ENCODE data around the gene ABCC4. TPM values are rescaled to one million over a fixed set of nuclear protein-coding genes. Genes with fewer than 3 reads are reported as not detected.

Gene ABCC4
- total and polyA plus RNA-seq, 8 donors = 1.5 to 87.2 (median 29.7) TPM

DNA sequence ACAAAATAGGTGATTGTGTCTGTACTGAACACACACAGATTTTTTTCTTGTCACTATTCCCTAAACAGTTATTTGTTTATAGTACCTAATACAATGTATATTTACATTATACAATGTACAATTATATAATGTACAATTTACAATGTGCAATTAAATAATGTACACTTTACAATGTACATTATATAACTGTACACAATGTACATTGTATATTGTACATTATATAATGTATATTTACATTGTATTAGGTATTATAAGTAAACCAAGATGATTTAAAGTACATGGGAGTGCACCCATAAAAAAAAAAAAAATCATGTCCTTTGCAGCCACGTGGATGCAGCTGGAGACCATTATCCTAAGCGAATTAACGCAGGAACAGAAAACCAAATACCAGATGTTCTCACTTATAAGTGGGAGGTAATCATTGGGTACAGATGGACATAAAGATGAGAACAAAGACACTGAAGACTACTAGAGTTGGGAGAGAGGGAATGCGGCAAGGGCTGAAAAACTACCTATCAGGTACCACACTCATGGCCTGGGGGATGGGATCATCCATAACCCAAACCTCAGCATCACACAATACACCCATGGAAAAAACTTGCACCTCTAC is 68.1 kb downstream of the ABCC4 start:
- H3K36me3 ChIP-seq = no peaks in the 10 kb centered on the region
- H3K4me1 ChIP-seq = peaks cover 0 to 9% (median 5%) of the 10 kb centered on the region in 4 donors
- WGBS, 5 donors = 75 to 89% (median 84%) methylated on average over 4 of the region's 4 CpGs
- no peak overlapping the region for H3K4me3 ChIP-seq
- no peaks in the 10 kb centered on the region for H3K9me3 ChIP-seq
- intact Hi-C loops (cut with DNase I; ENCODE audit: low total_unique reads) = no loop called here
- TF ChIP-seq EP300 (IDR thresholded peaks at IDR 0.05) (no peak), POLR2AphosphoS5 (IDR thresholded peaks at IDR 0.05) (no peak), POLR2A (IDR thresholded peaks at IDR 0.05) (no peak)
- TF ChIP-seq, protein P1, sequence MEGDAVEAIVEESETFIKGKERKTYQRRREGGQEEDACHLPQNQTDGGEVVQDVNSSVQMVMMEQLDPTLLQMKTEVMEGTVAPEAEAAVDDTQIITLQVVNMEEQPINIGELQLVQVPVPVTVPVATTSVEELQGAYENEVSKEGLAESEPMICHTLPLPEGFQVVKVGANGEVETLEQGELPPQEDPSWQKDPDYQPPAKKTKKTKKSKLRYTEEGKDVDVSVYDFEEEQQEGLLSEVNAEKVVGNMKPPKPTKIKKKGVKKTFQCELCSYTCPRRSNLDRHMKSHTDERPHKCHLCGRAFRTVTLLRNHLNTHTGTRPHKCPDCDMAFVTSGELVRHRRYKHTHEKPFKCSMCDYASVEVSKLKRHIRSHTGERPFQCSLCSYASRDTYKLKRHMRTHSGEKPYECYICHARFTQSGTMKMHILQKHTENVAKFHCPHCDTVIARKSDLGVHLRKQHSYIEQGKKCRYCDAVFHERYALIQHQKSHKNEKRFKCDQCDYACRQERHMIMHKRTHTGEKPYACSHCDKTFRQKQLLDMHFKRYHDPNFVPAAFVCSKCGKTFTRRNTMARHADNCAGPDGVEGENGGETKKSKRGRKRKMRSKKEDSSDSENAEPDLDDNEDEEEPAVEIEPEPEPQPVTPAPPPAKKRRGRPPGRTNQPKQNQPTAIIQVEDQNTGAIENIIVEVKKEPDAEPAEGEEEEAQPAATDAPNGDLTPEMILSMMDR (IDR thresholded peaks at IDR 0.05) = no peak
- no peak overlapping the region for H3K27ac ChIP-seq
- DNase-seq = no peak
- H3K27me3 ChIP-seq = no peaks in the 10 kb centered on the region

DNA sequence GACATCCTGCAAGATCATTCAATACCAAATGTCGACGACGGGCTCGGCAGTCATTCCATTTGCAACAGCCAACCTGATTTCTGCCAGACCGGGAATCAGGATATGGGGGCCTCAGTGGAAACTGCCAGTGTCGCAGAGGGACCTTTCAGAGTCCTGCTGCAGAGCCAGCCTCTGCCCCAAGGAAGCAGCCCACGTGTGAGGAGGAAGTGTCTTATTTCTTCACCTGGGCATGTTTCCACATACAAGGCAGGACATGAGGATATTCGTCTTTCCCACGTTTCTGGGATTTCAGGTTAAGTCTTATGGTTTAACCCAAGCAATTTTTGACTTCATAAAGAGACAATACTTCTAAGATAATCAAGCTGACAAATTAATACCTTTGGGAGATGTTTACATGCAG is 69.9 kb downstream of the ABCC4 start:
- Histone ChIP-seq H3K9me3 (no peaks in the 10 kb centered on the region), H3K27ac (no peak overlapping the region), H3K36me3 (no peaks in the 10 kb centered on the region), H3K4me1 (peaks cover 7 to 11% (median 9%) of the 10 kb centered on the region in 4 donors), H3K27me3 (no peaks in the 10 kb centered on the region), H3K4me3 (no peak overlapping the region)
- intact Hi-C loops (cut with DNase I; ENCODE audit: low total_unique reads) = no loop called here
- DNase-seq = no peak
- no peak for TF ChIP-seq POLR2A (IDR thresholded peaks at IDR 0.05)
- TF ChIP-seq POLR2AphosphoS5 (IDR thresholded peaks at IDR 0.05) = no peak
- TF ChIP-seq, protein P1 (IDR thresholded peaks at IDR 0.05) = no peak
- TF ChIP-seq EP300 (IDR thresholded peaks at IDR 0.05) = no peak
- 82 to 90% (median 84%) methylated on average over 9 of the region's 9 CpGs for whole genome bisulfite sequencing, 5 donors

DNA sequence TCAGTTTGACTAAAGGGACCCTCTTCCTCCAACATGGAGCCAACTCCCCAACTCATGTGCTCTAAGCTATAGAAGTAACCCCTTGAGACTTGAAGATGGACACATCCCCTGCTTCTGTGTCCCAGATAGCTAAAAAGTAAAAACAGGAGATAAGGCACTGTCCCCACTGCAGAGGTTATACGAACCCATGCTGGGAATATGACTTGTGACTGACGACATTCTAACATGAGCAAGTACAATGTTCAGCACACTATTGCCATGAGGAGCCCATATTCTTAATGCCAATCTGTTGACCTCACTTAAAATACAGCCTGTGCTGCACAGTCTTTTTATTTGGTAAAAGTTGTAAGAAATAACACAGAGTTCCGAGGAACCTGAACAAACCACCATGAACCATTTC is 71.4 kb downstream of the ABCC4 start:
- Histone ChIP-seq H3K9me3 (no peaks in the 10 kb centered on the region), H3K4me3 (no peak overlapping the region), H3K36me3 (no peaks in the 10 kb centered on the region), H3K27ac (no peak overlapping the region), H3K4me1 (peaks cover 0 to 14% (median 7%) of the 10 kb centered on the region in 4 donors), H3K27me3 (no peaks in the 10 kb centered on the region)
- WGBS, 5 donors = 60 to 91% (median 78%) methylated on average over 3 of the region's 3 CpGs
- TF ChIP-seq POLR2AphosphoS5 (IDR thresholded peaks at IDR 0.05) = no peak
- TF ChIP-seq, protein P1 (IDR thresholded peaks at IDR 0.05) = no peak
- TF ChIP-seq POLR2A (IDR thresholded peaks at IDR 0.05) = no peak
- no peak for TF ChIP-seq EP300 (IDR thresholded peaks at IDR 0.05)
- no peak for DNase-seq
- intact Hi-C loops (cut with DNase I; ENCODE audit: low total_unique reads) = no loop called here

DNA sequence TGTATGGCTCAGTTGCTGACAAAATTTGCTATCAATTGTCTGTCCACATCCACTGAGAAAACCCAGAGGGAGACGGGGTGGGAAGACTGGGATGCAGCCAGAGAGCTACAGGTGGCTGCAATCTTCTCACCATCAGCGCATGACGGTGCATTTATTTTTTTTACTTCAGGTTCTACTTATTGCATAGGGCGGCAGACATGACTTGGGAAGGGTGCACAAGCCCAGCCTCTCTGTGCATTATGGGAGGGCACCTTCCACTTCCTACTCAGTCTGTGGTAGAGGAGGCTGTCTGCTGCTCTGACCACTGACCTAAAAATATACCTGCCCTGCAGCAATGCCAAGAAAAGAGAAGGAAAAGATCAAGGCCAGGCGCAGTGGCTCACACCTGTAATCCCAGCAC is 73.1 kb downstream of the ABCC4 start:
- DNase-seq = no peak
- no peak overlapping the region for H3K4me3 ChIP-seq

More for the DNA sequence above, 73.1 kb downstream of the ABCC4 start:
- intact Hi-C loops (cut with DNase I; ENCODE audit: low total_unique reads) = no loop called here
- Histone ChIP-seq H3K27ac (no peak overlapping the region), H3K27me3 (no peaks in the 10 kb centered on the region), H3K36me3 (no peaks in the 10 kb centered on the region), H3K9me3 (no peaks in the 10 kb centered on the region), H3K4me1 (peaks cover 0 to 14% (median 7%) of the 10 kb centered on the region in 4 donors)
- TF ChIP-seq, protein P1 (IDR thresholded peaks at IDR 0.05) = no peak
- TF ChIP-seq POLR2AphosphoS5 (IDR thresholded peaks at IDR 0.05) (no peak), EP300 (IDR thresholded peaks at IDR 0.05) (no peak), POLR2A (IDR thresholded peaks at IDR 0.05) (no peak)
- 69 to 74% (median 70%) methylated on average over 5 of the region's 5 CpGs for WGBS, 5 donors

Data from stomach (tissue), 9 donors.